Measurements from ENCODE around the gene LGR5.

The LGR5 gene

GRCh38 chr12:71439362-71439612 is 311 bp upstream of the LGR5 start:
- DNase-seq (ENCODE audit: low read depth), result peak; percentile 23

- DNase-seq (ENCODE audit: low read depth), result peak; percentile 12
Measured at GRCh38 chr12:71440345-71440762, 756 bp downstream of the LGR5 start.

- DNase-seq (ENCODE audit: low read depth), result no peak
Measured at GRCh38 chr12:71440763-71441748, 1.5 kb downstream of the LGR5 start.

- DNase-seq (ENCODE audit: low read depth), result no peak
Measured at GRCh38 chr12:71441836-71442566, 2.4 kb downstream of the LGR5 start.

DNA sequence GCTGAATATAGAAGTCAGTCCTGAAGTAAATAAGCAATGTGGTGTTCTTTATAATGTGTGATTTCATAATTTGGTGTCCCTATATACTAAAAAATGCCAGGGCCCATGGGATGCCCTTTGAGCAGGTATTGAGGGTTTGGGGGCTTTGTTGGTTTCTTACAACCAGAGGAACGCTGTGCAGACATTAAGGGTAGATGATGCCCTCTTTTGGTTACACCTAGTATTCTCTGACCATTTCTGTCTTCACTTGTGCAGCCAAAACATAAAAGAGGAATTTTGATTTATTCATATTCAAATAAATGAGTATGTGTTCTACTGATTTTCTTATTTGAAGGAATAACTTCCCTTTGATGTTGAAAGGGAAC is 3.0 kb downstream of the LGR5 start:
- no peak for DNase-seq (ENCODE audit: low read depth)

- DNase-seq (ENCODE audit: low read depth), result no peak
Measured at GRCh38 chr12:71445071-71445470, 5.5 kb downstream of the LGR5 start.

- no peak for DNase-seq (ENCODE audit: low read depth)
Measured at GRCh38 chr12:71447691-71448132, 8.1 kb downstream of the LGR5 start.

- DNase-seq (ENCODE audit: low read depth), result no peak
Measured at GRCh38 chr12:71448150-71448581, 8.6 kb downstream of the LGR5 start.

GRCh38 chr12:71449373-71450070 is 9.9 kb downstream of the LGR5 start:
- DNase-seq (ENCODE audit: low read depth), result no peak

DNA sequence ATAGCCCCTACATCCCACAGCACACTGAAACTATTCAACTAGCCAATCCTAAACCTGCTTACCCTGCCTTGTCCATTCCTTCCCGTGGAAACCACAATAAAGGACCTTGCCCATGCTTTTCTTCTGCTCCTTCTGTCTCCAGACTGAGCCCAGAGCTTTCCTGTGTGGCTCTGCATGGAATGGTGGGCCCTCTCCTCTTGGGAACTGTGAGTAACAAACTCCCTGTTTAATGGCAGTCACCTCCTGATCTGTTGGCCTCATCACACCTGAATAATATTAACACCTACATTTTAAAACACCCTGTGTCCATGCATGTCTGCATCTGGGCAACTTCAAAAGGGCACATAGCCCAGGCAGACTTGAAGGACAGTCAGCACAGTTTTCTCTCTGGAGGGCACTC is 12.4 kb downstream of the LGR5 start:
- no peak for DNase-seq (ENCODE audit: low read depth)

DNA sequence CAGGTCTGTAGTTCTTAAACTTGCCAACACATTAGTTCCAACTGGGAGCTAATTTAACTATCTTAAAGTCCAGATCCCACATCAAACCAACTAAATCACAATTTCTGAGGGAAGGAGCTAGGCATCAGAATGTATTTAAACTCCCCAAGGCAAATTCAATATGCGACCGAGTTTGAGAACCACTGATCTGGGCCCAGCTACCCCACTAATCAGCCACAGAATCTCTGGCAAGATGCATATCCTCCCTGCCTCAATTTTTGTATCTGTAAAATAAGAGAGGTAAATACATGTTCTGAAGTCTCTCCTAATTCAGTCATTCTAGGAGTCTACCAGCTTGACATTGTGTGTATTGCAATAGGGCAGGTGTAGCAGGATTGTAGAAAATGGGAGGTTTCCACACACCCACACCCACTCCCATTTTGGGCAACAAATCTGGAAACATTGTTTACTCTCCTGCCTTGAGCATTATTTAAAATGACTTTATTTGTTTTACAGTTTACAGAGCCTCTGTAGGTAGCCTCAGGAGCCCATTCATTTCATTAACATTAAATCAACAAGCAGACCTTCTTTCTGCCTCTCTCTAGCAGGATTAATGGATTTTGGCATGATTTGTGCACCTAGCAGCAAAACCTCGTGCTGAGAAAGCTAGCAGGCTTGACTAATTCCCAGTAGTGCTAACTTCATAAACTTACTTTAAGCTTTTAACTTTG is 15.6 kb downstream of the LGR5 start:
- no peak for DNase-seq (ENCODE audit: low read depth)

DNA sequence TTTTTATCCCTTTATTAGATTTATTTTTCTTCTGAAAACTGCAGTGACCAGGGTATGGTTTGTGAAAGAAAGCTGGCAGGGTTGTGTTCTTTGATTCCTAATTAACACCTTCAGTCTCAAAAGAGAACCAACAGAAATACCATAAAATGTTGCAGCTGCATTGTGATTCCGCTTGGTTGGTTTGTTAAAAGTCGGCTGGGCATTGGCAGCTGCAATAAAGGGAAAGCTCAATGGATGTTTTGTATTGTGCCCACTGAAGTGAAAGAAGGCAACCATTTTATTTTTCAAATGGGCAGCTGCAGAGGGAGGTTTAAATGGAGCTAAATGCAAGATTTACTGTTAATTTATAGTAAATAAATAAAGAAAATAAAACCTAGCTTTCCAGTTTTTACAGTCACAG is 16.7 kb downstream of the LGR5 start:
- no peak for DNase-seq (ENCODE audit: low read depth)

DNA sequence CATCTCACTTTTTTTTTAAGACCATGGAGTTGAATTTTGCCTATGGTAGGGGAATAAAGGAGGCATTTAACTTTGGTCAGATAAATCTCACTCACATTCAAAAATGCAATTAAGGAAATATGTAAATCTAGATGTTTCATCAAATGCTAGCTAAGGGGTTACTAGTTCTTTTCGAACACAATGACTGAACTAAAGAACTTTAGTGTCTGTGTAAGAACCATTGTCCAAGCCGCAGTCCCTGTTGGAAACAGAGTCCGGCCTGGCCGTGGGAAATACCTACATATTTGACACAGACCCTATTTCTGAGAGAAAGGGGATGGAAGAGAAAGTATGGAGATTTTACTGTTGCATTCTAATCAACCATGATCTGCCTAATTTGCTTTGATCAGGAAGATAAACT is 17.4 kb downstream of the LGR5 start:
- no peak for DNase-seq (ENCODE audit: low read depth)

DNA sequence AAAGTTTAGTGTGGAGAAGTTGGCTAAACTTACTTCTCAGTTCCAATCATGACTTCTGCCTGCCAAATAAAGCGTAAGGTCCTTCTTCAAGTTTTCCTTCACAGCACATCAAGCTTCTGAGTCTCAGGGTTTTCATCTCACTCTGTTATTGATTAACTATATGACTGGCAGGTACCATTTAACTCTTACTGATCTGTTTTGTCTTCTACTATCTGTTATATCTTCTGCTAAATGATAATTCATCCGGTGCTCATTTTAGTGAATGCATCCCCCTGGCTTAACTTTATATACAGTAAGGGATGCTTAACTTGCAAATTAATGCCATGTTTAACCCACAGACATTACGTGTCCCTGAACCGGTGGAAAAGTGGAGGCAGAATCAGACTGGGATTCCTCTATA is 20.7 kb downstream of the LGR5 start:
- no peak for DNase-seq (ENCODE audit: low read depth)

- no peak for DNase-seq (ENCODE audit: low read depth)
Measured at GRCh38 chr12:71460850-71461609, 21.4 kb downstream of the LGR5 start.

DNA sequence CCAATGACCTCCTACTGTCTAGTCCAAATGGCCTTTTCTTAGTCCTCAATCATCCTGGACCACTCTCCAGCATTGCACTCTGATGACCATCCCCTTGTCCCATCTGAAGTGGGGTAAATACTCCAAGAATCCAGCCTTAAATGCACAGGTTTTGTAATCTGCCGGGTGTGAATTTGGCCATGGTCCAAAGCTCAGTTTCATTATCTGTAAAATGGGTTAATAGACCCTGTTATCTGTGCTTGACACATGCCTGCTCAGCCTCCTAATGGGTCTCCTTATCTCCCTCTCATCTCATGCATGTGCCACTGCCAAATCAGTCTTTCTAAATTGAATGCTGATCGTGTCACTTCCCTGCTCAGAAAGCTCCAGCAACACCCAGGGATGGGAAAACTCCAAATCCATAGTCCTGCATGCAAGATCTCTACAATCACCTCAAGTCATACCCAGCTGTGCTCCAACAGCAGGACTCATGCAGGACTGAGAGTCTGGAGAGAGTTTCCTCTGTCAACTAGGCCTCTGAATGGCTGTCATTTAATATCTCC is 22.3 kb downstream of the LGR5 start:
- DNase-seq (ENCODE audit: low read depth), result no peak

- DNase-seq (ENCODE audit: low read depth), result no peak
Measured at GRCh38 chr12:71465796-71466195, 26.2 kb downstream of the LGR5 start.

DNA sequence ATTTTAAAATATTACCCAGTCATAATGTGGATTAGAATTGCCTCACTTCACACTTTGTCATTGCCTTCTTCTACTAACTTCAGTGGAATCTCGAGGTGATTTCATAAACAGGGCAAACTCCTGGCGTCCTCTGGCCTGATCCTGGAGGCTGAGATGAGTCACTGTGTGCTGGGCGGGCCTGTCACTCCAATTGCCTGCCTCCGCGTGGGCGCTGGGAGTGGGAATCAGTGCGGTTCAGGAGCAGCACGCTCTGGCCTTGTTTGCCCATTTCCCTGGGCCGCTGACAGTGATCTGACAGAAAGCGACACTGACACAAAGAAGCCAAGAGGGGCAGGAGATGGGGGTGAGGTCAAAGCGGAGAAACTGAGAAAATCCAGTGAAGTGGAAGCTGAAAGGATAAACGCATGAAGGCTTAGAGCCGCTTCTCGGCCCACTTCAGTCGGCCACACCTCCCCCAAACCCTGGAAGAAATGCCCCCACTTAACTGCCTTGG is 29.7 kb downstream of the LGR5 start:
- no peak for DNase-seq (ENCODE audit: low read depth)

GRCh38 chr12:71472441-71472911 is 32.9 kb downstream of the LGR5 start:
- peak; percentile 73 for DNase-seq (ENCODE audit: low read depth)

GRCh38 chr12:71474791-71475190 is 35.2 kb downstream of the LGR5 start:
- DNase-seq (ENCODE audit: low read depth), result no peak

- no peak for DNase-seq (ENCODE audit: low read depth)
Measured at GRCh38 chr12:71475280-71475679, 35.7 kb downstream of the LGR5 start.
